Mesenchymal stem cell (in vitro differentiated cells and primary cell): ENCODE data around the gene PDGFD.
A peak's percentile ranks its signal among the peaks of the same experiment; 100 is the strongest.

Source experiments
- DNase-seq: peaks from one replicate; pipeline ENCODE4 v3.0.0-alpha.2; 2013
- H2AFZ ChIP-seq: one replicate; pipeline ENCODE4 v1.6.1; 2013; ENCODE audit warnings: low read depth, mild to moderate bottlenecking, control low read depth, inconsistent platforms, low read length, moderate library complexity
- H2AK5ac ChIP-seq: 2 replicates; pipeline ENCODE4 v1.6.1; 2013; ENCODE audit warnings: low read length, moderate library complexity, mild to moderate bottlenecking, inconsistent platforms; ENCODE audit not compliant: severe bottlenecking
- H2BK120ac ChIP-seq: one replicate; pipeline ENCODE4 v1.6.1; 2013; ENCODE audit warnings: low read depth, mild to moderate bottlenecking, inconsistent platforms, low read length, moderate library complexity
- H2BK12ac ChIP-seq, 2 experiments: one replicate each; pipeline ENCODE4 v1.6.1; 2013; ENCODE audit warnings: inconsistent platforms in 2 of 2, low read length in 2 of 2, mild to moderate bottlenecking in 2 of 2, moderate library complexity in 2 of 2, control low read depth in 1 of 2
- H2BK15ac ChIP-seq: one replicate; pipeline ENCODE4 v1.6.1; 2013; ENCODE audit warnings: mild to moderate bottlenecking, low read depth, inconsistent platforms; ENCODE audit not compliant: poor library complexity, severe bottlenecking
- H2BK5ac ChIP-seq: 2 replicates; pipeline ENCODE4 v1.6.1; 2013; ENCODE audit warnings: low read depth, mild to moderate bottlenecking, low read length, control low read depth, inconsistent platforms; ENCODE audit not compliant: poor library complexity, severe bottlenecking
- H3K14ac ChIP-seq, 2 experiments: one replicate each; pipeline ENCODE4 v1.6.1; 2013; ENCODE audit warnings: inconsistent platforms in 2 of 2, low read length in 2 of 2, control low read depth in 1 of 2, mild to moderate bottlenecking in 1 of 2, moderate library complexity in 1 of 2
- H3K18ac ChIP-seq, 2 experiments: one replicate each; pipeline ENCODE4 v1.6.1; 2013; ENCODE audit warnings: inconsistent platforms in 2 of 2, low read length in 2 of 2, control low read depth in 1 of 2, low read depth in 1 of 2, mild to moderate bottlenecking in 1 of 2
- H3K23ac ChIP-seq, 2 experiments: one replicate each; pipeline ENCODE4 v1.6.1; 2013; ENCODE audit warnings: inconsistent platforms in 2 of 2, low read length in 2 of 2, mild to moderate bottlenecking in 2 of 2, moderate library complexity in 2 of 2, control low read depth in 1 of 2
- H3K27ac ChIP-seq: 2 replicates; pipeline ENCODE4 v1.5.1; 2013; ENCODE audit warnings: mild to moderate bottlenecking, moderate library complexity, low read length, control low read depth, inconsistent platforms; ENCODE audit not compliant: poor library complexity, severe bottlenecking
- H3K27me3 ChIP-seq, 2 experiments: 2 replicates each; pipeline versions ENCODE4 v1.6.1 to v1.7.0; 2013; ENCODE audit warnings: low read length in 2 of 2, mild to moderate bottlenecking in 2 of 2, moderate library complexity in 2 of 2, control low read depth in 1 of 2, inconsistent platforms in 1 of 2; ENCODE audit not compliant: control insufficient read depth in 1 of 2, insufficient read depth in 1 of 2
- H3K36me3 ChIP-seq, 2 experiments: 2 replicates each; pipeline versions ENCODE4 v1.6.1 to v1.7.0; 2013; ENCODE audit warnings: low read length in 2 of 2, control low read depth in 1 of 2, inconsistent platforms in 1 of 2, low read depth in 1 of 2, mild to moderate bottlenecking in 1 of 2; ENCODE audit not compliant: insufficient read depth in 2 of 2, control insufficient read depth in 1 of 2
- H3K4ac ChIP-seq, 2 experiments: one replicate each; pipeline ENCODE4 v1.6.1; 2013; ENCODE audit warnings: inconsistent platforms in 2 of 2, low read length in 2 of 2, mild to moderate bottlenecking in 2 of 2, moderate library complexity in 2 of 2, control low read depth in 1 of 2, low read depth in 1 of 2
- H3K4me1 ChIP-seq: 2 replicates; pipeline ENCODE4 v1.6.1; 2013; ENCODE audit warnings: low read depth, low read length, control low read depth; ENCODE audit not compliant: control insufficient read depth, insufficient read depth
- H3K4me2 ChIP-seq: 2 replicates; pipeline ENCODE4 v1.6.1; 2013; ENCODE audit warnings: low read length, mild to moderate bottlenecking, inconsistent platforms; ENCODE audit not compliant: poor library complexity, severe bottlenecking
- H3K4me3 ChIP-seq, 2 experiments: 2 replicates each; pipeline versions ENCODE4 v1.5.1 to v1.7.0; 2013; ENCODE audit warnings: low read length in 2 of 2, mild to moderate bottlenecking in 2 of 2, control low read depth in 1 of 2, low read depth in 1 of 2; ENCODE audit not compliant: insufficient read depth in 1 of 2
- H3K79me1 ChIP-seq: replicated peaks from 2 replicates; pipeline ENCODE4 v1.6.1; 2013; ENCODE audit warnings: mild to moderate bottlenecking, control low read depth, low read length, inconsistent platforms; ENCODE audit not compliant: poor library complexity, severe bottlenecking
- H3K9ac ChIP-seq: 2 replicates; pipeline ENCODE4 v1.7.0; 2013; ENCODE audit warnings: mild to moderate bottlenecking, low read length, moderate library complexity
- H3K9me3 ChIP-seq: 2 replicates; pipeline ENCODE4 v1.7.0; 2013; ENCODE audit warnings: mild to moderate bottlenecking, low read length; ENCODE audit not compliant: control insufficient read depth
- H4K8ac ChIP-seq: one replicate; pipeline ENCODE4 v1.6.1; 2013; ENCODE audit warnings: inconsistent platforms, mild to moderate bottlenecking, low read length, moderate library complexity
- H4K91ac ChIP-seq: one replicate; pipeline ENCODE4 v1.6.1; 2013; ENCODE audit warnings: mild to moderate bottlenecking, low read length, inconsistent platforms
- WGBS: methylation state at CpG from one replicate; pipeline ENCODE4 v1.1.7; 2013; ENCODE audit warnings: mixed read lengths; 5-methylcytosine and 5-hydroxymethylcytosine counted together

Gene PDGFD

GRCh38 chr11:104152941-104153505 lies 10.9 kb downstream of the PDGFD start:
- H3K4me3 ChIP-seq = no peak overlapping the region
- H2AFZ ChIP-seq = no peak overlapping the region
- no peak overlapping the region for H4K8ac ChIP-seq
- no peaks in the 10 kb centered on the region for H3K9me3 ChIP-seq
- no peaks in the 10 kb centered on the region for H3K4me1 ChIP-seq
- H3K36me3 ChIP-seq = no peaks in the 10 kb centered on the region
- H3K4me2 ChIP-seq = no peak overlapping the region
- no peak overlapping the region for H4K91ac ChIP-seq
- H3K27ac ChIP-seq = no peak overlapping the region
- H2BK15ac ChIP-seq = no peak overlapping the region
- H2BK5ac ChIP-seq = no peak overlapping the region
- no peak for DNase-seq
- no peak overlapping the region for H3K18ac ChIP-seq
- no peak overlapping the region for H3K14ac ChIP-seq
- no peak overlapping the region for H3K9ac ChIP-seq
- no peak overlapping the region for H3K4ac ChIP-seq
- H2BK120ac ChIP-seq = no peak overlapping the region
- H3K27me3 ChIP-seq = no peaks in the 10 kb centered on the region
- peaks cover 5% of the 10 kb centered on the region for H3K79me1 ChIP-seq
- H3K23ac ChIP-seq = no peak overlapping the region
- H2AK5ac ChIP-seq = no peak overlapping the region
- H2BK12ac ChIP-seq = no peak overlapping the region

- H3K14ac ChIP-seq = no peak overlapping the region
- H3K36me3 ChIP-seq = no peaks in the 10 kb centered on the region
- peak; percentile 17 for DNase-seq
- no peak overlapping the region for H3K4me3 ChIP-seq
- H3K23ac ChIP-seq = no peak overlapping the region
- no peak overlapping the region for H2BK5ac ChIP-seq
- H3K4me1 ChIP-seq = no peaks in the 10 kb centered on the region
- H4K91ac ChIP-seq = no peak overlapping the region
- no peak overlapping the region for H2BK12ac ChIP-seq
- no peak overlapping the region for H2AK5ac ChIP-seq
- H4K8ac ChIP-seq = no peak overlapping the region
- H3K9me3 ChIP-seq = no peaks in the 10 kb centered on the region
- H3K4ac ChIP-seq = no peak overlapping the region
- peaks cover 2% of the 10 kb centered on the region for H3K79me1 ChIP-seq
- no peak overlapping the region for H2AFZ ChIP-seq
- no peak overlapping the region for H2BK15ac ChIP-seq
- 93% methylated on average over 4 of the region's 8 CpGs for WGBS
- H3K18ac ChIP-seq = no peak overlapping the region
- no peak overlapping the region for H3K4me2 ChIP-seq
- H3K27me3 ChIP-seq = no peaks in the 10 kb centered on the region
- H3K9ac ChIP-seq = no peak overlapping the region
- no peak overlapping the region for H2BK120ac ChIP-seq
- no peak overlapping the region for H3K27ac ChIP-seq
Observed at GRCh38 chr11:104151404-104152204, 12.3 kb downstream of the PDGFD start.

GRCh38 chr11:104148706-104149105 lies 15.2 kb downstream of the PDGFD start:
- H4K91ac ChIP-seq = no peak overlapping the region
- DNase-seq = no peak
- peaks cover 2% of the 10 kb centered on the region for H3K79me1 ChIP-seq
- no peaks in the 10 kb centered on the region for H3K27me3 ChIP-seq
- no peak overlapping the region for H2BK12ac ChIP-seq
- no peak overlapping the region for H3K23ac ChIP-seq
- no peak overlapping the region for H2BK120ac ChIP-seq
- H3K9me3 ChIP-seq = no peaks in the 10 kb centered on the region
- H3K27ac ChIP-seq = no peak overlapping the region
- no peak overlapping the region for H3K14ac ChIP-seq
- no CpG with 5 or more reads among the region's 2 CpGs for WGBS
- H3K4me1 ChIP-seq = no peaks in the 10 kb centered on the region
- no peak overlapping the region for H2BK5ac ChIP-seq
- H3K4me2 ChIP-seq = no peak overlapping the region
- H3K4ac ChIP-seq = no peak overlapping the region
- no peak overlapping the region for H2BK15ac ChIP-seq
- no peak overlapping the region for H2AFZ ChIP-seq
- no peak overlapping the region for H3K9ac ChIP-seq
- H2AK5ac ChIP-seq = no peak overlapping the region
- no peaks in the 10 kb centered on the region for H3K36me3 ChIP-seq
- no peak overlapping the region for H3K18ac ChIP-seq
- no peak overlapping the region for H4K8ac ChIP-seq
- H3K4me3 ChIP-seq = no peak overlapping the region

DNA sequence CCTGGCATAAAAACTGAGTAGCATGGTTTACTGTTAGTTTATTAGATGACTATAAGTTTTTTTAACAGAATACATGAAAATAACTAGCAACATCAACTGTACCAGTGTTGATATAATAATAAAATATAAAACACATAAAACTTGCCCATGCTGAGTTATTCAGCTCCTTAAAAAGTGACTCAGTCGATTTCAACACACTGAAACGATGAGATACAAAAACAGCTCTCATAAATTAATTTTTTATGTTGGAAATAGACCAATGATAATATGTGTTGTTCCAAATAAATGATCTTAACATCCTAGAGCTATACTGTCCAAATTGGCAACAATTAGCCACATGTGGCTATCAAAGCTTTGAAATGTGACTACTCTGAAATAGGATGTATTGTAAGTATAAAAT lies 15.9 kb downstream of the PDGFD start:
- no peak overlapping the region for H3K27ac ChIP-seq
- H3K4me3 ChIP-seq = no peak overlapping the region
- H4K91ac ChIP-seq = no peak overlapping the region
- no peak overlapping the region for H3K14ac ChIP-seq
- no peak overlapping the region for H2BK120ac ChIP-seq
- no peaks in the 10 kb centered on the region for H3K27me3 ChIP-seq
- no peak overlapping the region for H3K4me2 ChIP-seq
- H3K9me3 ChIP-seq = no peaks in the 10 kb centered on the region
- H3K4ac ChIP-seq = no peak overlapping the region
- no peak overlapping the region for H2AFZ ChIP-seq
- H3K36me3 ChIP-seq = no peaks in the 10 kb centered on the region
- no peak overlapping the region for H4K8ac ChIP-seq
- no peak overlapping the region for H2AK5ac ChIP-seq
- WGBS = 90% methylated on average over 2 of the region's 2 CpGs
- H3K79me1 ChIP-seq = peaks cover 2% of the 10 kb centered on the region
- no peak overlapping the region for H2BK15ac ChIP-seq
- no peak overlapping the region for H2BK5ac ChIP-seq
- no peaks in the 10 kb centered on the region for H3K4me1 ChIP-seq
- no peak overlapping the region for H3K18ac ChIP-seq
- DNase-seq = no peak
- H3K23ac ChIP-seq = no peak overlapping the region
- peak overlapping the region; percentile 41 for H3K9ac ChIP-seq
- no peak overlapping the region for H2BK12ac ChIP-seq
